AG04450 (cell line): ENCODE measurements around the gene SEC24D. TPM values are rescaled to one million over a fixed set of nuclear protein-coding genes. Genes with fewer than 3 reads are reported as not detected.
"Not testable (repeated sequence)": the region's sequence is repeated elsewhere in the genome, so short reads cannot be mapped to it uniquely, and the experiment has no call there.

ENCODE experiments used
- CTCF ChIA-PET: fragments of 300-600, 350-600 bp; formaldehyde crosslinking; extraction: SDS; loops from one replicate; lab custom pipeline; 2022; ENCODE audit warnings: antibody characterized with exemption, inconsistent platforms; lab: Charles Lee
- POLR2A ChIA-PET: fragments of 350-600 bp; formaldehyde crosslinking; extraction: SDS; loops from one replicate; lab custom pipeline; 2021; ENCODE audit warnings: antibody characterized with exemption, inconsistent platforms; lab: Yijun Ruan, JAX
- DNase-seq: peaks from one replicate; pipeline ENCODE4 v3.0.0-alpha.2; 2011; ENCODE audit warnings: low read depth, low spot score
- H3K27ac ChIP-seq: one replicate; pipeline ENCODE4 v1.5.1; 2012; ENCODE audit warnings: low read depth, low read length, control low read depth
- H3K27me3 ChIP-seq: one replicate; pipeline ENCODE4 v1.6.0; 2012; ENCODE audit warnings: low read length; ENCODE audit not compliant: control insufficient read depth, insufficient read depth
- H3K4me3 ChIP-seq: 2 replicates; pipeline ENCODE4 v1.5.1; 2011; ENCODE audit warnings: mild to moderate bottlenecking, low read depth, low read length, control low read depth
- H3K9me3 ChIP-seq: 2 replicates; pipeline ENCODE4 v1.5.1; 2012; ENCODE audit warnings: low read length; ENCODE audit not compliant: control insufficient read depth, insufficient read depth
- CTCF ChIP-seq: IDR thresholded peaks from 2 replicates; pipeline ENCODE4 v1.5.1; 2011; ENCODE audit warnings: low read depth, low read length, control low read depth, inconsistent platforms
- polyA plus RNA-seq: library from polyadenylated mRNA; depleted of rRNA; stranded (reverse); fragments of >200 nt; gene quantifications from 2 replicates; pipeline ENCODE4 v1.2.3, GENCODE V29; 2011

The SEC24D gene
- polyA plus RNA-seq, 1 experiment, result 113 TPM

GRCh38 chr4:118879409-118879808 is 43.5 kb upstream of the SEC24D start:
- no peak for TF ChIP-seq CTCF
- ChIA-PET POLR2A (no interaction called here), CTCF (no interaction called here)

GRCh38 chr4:118878507-118878906 is 42.6 kb upstream of the SEC24D start:
- DNase-seq, H3K9me3 ChIP-seq, H3K4me3 ChIP-seq, H3K27me3 ChIP-seq, H3K27ac ChIP-seq, POLR2A ChIA-PET, CTCF ChIA-PET: not testable (repeated sequence)

More at GRCh38 chr4:118879409-118879808, 43.5 kb upstream of the SEC24D start:
- Histone ChIP-seq H3K27ac (no peak overlapping the region), H3K9me3 (no peaks in the 10 kb centered on the region; the same call in none of the 2 replicates), H3K4me3 (no peak overlapping the region), H3K27me3 (no peaks in the 10 kb centered on the region)
- DNase-seq, result no peak

DNA sequence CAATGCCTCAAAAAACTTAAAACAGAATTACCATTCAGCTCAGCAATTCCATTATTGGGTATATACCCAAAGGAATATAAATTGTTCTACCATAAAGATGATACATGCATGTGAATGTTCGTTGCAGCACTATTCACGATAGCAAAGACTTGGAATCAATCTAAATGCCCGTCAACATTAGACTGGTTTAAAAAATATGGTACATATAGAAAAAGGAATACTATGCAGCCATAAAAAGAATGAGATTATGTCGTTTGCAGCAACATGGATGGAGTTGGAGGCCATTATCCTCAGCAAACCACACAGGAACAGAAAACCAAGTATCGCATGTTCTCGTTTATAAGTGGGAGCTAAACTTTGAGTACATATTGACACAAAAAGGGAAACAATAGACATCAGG is 41.9 kb upstream of the SEC24D start:
- POLR2A ChIA-PET, result no interaction called here
- CTCF ChIA-PET, result no interaction called here
- no peaks in the 10 kb centered on the region; the same call in none of the 2 replicates for H3K9me3 ChIP-seq
- DNase-seq, result no peak
- no peak for TF ChIP-seq CTCF
- no peaks in the 10 kb centered on the region for H3K27me3 ChIP-seq
- no peak overlapping the region for H3K27ac ChIP-seq
- no peak overlapping the region for H3K4me3 ChIP-seq

DNA sequence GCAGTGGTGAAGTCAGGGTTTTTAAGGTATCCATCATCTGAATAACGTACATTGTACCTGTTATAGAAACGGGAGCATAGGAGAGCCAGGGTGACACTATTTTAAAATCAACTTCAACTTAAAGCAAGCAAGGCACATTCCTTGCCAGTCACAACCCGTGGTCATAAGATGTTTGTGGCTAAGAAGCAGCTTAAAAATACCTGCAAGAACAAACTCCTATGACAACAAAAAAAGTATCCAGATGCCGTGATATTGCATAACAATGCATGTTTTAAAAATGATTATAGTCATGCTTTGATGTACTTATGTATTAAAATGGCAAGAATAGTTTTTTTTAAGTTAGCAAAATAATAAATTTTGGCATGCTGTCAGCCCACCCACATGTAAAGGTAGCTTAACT is 36.3 kb upstream of the SEC24D start:
- Histone ChIP-seq H3K27ac (no peak overlapping the region), H3K4me3 (no peak overlapping the region), H3K9me3 (no peaks in the 10 kb centered on the region), H3K27me3 (no peaks in the 10 kb centered on the region)
- ChIA-PET POLR2A (no interaction called here), CTCF (interaction anchor here (0.9 to 1.0 kb wide), 2 partner anchors 12 to 19 kb away, joined by 3 to 4 read pairs; no protein-coding TSS in a partner anchor)
- no peak for DNase-seq
- TF ChIP-seq CTCF, result no peak

- ChIA-PET CTCF (interaction anchor here (1.3 to 2.2 kb wide), 2 partner anchors 14 to 21 kb away, joined by 5 to 6 read pairs; no protein-coding TSS in a partner anchor), POLR2A (interaction anchor here (1.1 to 1.8 kb wide), 2 partner anchors 19 to 35 kb away, joined by 4 to 5 read pairs; partner anchors contain the start of gene SYNPO2)
- H3K4me3 ChIP-seq, result no peak overlapping the region
- no peak overlapping the region for H3K27ac ChIP-seq
- DNase-seq, result peak; percentile 20
- no peaks in the 10 kb centered on the region for H3K9me3 ChIP-seq
- no peaks in the 10 kb centered on the region for H3K27me3 ChIP-seq
- TF ChIP-seq CTCF, result no peak
Measured at GRCh38 chr4:118869808-118870342, 33.9 kb upstream of the SEC24D start.
